A673 (cell line): ENCODE data around the gene AKAP8.

Experiments used
- CTCF ChIP-seq: fragments of 300-800, 200-600 bp; sonication (generic); conservative IDR thresholded peaks from 2 replicates; pipeline ENCODE4 v1.5.1; 2017; ENCODE audit warnings: low read depth, mild to moderate bottlenecking, antibody characterized with exemption, low read length, moderate library complexity, mixed read lengths
- EZH2 ChIP-seq: fragments of 200-600 bp; sonication (generic); IDR thresholded peaks from 2 replicates; pipeline ENCODE4 v1.6.1; 2017; ENCODE audit warnings: borderline replicate concordance, low read depth, mild to moderate bottlenecking, mixed read lengths, antibody characterized with exemption, low read length; ENCODE audit not compliant: poor library complexity, severe bottlenecking

GRCh38 chr19:15379083-15379998, at the start of gene AKAP8:
- TF ChIP-seq CTCF (no peak), EZH2 (no peak)
